Measurements from ENCODE around the gene GCAT.

Gene GCAT

GRCh38 chr22:37823134-37823985, 15.6 kb downstream of the GCAT start, which contains the start of gene GALR3:
GALR3 (plus strand) TSS chr22:37823382; CDS start chr22:37823407, 25 bp downstream.
- Histone ChIP-seq H3K79me2 (ENCODE audit: control insufficient read depth, insufficient read depth, low read length, poor library complexity) (no peaks in the 10 kb centered on the region), H2BK5ac (ENCODE audit: low read depth, low read length, poor library complexity) (no peak within 1 kb of the TSS), H3K36me3 (ENCODE audit: control insufficient read depth in 1 of 2, insufficient read depth in 2 of 2, low read length in 2 of 2) (no peaks in the 10 kb centered on the region), H2AFZ (ENCODE audit: insufficient read depth, low read length, poor library complexity) (no peak within 1 kb of the TSS), H3K27ac (ENCODE audit: low read depth, low read length) (no peak within 1 kb of the TSS), H4K12ac (ENCODE audit: low read depth, low read length) (no peak within 1 kb of the TSS), H2BK12ac (ENCODE audit: low read length) (no peak within 1 kb of the TSS), H3K23ac (ENCODE audit: low read length) (no peak within 1 kb of the TSS), H2AK5ac (ENCODE audit: low read length) (no peak within 1 kb of the TSS), H3K9me3 (ENCODE audit: insufficient read depth, low read depth, low read length) (peaks cover 9% of the 10 kb centered on the region), H4K91ac (ENCODE audit: low read depth, low read length) (no peak within 1 kb of the TSS), H4K8ac (ENCODE audit: low read depth, low read length) (no peak within 1 kb of the TSS), H3K4me3 (ENCODE audit: low read depth, low read length) (no peak within 1 kb of the TSS), H3K4me2 (ENCODE audit: low read length) (peak within 1 kb of the TSS; percentile 79), H3K9ac (ENCODE audit: low read length) (no peak within 1 kb of the TSS), H3K14ac (ENCODE audit: low read length) (no peak within 1 kb of the TSS), H3K4ac (ENCODE audit: low read depth, low read length) (no peak within 1 kb of the TSS), H3K4me1 (ENCODE audit: control insufficient read depth in 1 of 2, insufficient read depth in 2 of 2, low read length in 2 of 2) (peaks cover 16 to 18% of the 10 kb centered on the region in 2 experiments), H3K79me1 (ENCODE audit: low read length) (no peaks in the 10 kb centered on the region), H3K27me3 (ENCODE audit: insufficient read depth, low read length) (peaks cover 33% of the 10 kb centered on the region), H2BK120ac (ENCODE audit: insufficient read depth, low read length, poor library complexity) (no peak within 1 kb of the TSS), H3K18ac (ENCODE audit: low read length) (no peak within 1 kb of the TSS)
- no CpG with 5 or more reads among the region's 21 CpGs for WGBS (ENCODE audit: extremely low coverage, insufficient coverage, insufficient read length)
- no peak for DNase-seq

GRCh38 chr22:37824674-37825641, 17.2 kb downstream of the GCAT start:
- no peak overlapping the region for H2BK5ac ChIP-seq (ENCODE audit: low read depth, low read length, poor library complexity)
- H3K27me3 ChIP-seq (ENCODE audit: insufficient read depth, low read length), result peaks cover 24% of the 10 kb centered on the region
- no peak overlapping the region for H4K8ac ChIP-seq (ENCODE audit: low read depth, low read length)
- H4K91ac ChIP-seq (ENCODE audit: low read depth, low read length), result no peak overlapping the region
- H3K18ac ChIP-seq (ENCODE audit: low read length), result no peak overlapping the region
- peak overlapping the region; percentile 79 for H3K4me2 ChIP-seq (ENCODE audit: low read length)
- H2AFZ ChIP-seq (ENCODE audit: insufficient read depth, low read length, poor library complexity), result peak overlapping the region; percentile 38
- no peak overlapping the region for H2AK5ac ChIP-seq (ENCODE audit: low read length)
- H3K9me3 ChIP-seq (ENCODE audit: insufficient read depth, low read depth, low read length), result peaks cover 6% of the 10 kb centered on the region
- no peak overlapping the region for H3K4ac ChIP-seq (ENCODE audit: low read depth, low read length)
- no peak overlapping the region for H3K23ac ChIP-seq (ENCODE audit: low read length)
- H3K79me2 ChIP-seq (ENCODE audit: control insufficient read depth, insufficient read depth, low read length, poor library complexity), result no peaks in the 10 kb centered on the region
- H3K4me3 ChIP-seq (ENCODE audit: low read depth, low read length), result peak overlapping the region; percentile 60
- H3K4me1 ChIP-seq (ENCODE audit: control insufficient read depth in 1 of 2, insufficient read depth in 2 of 2, low read length in 2 of 2), result peaks cover 9 to 10% of the 10 kb centered on the region in 2 experiments
- H2BK120ac ChIP-seq (ENCODE audit: insufficient read depth, low read length, poor library complexity), result no peak overlapping the region
- no peak overlapping the region for H3K27ac ChIP-seq (ENCODE audit: low read depth, low read length)
- peaks cover 7 to 9% of the 10 kb centered on the region in 2 experiments for H3K36me3 ChIP-seq (ENCODE audit: control insufficient read depth in 1 of 2, insufficient read depth in 2 of 2, low read length in 2 of 2)
- H4K12ac ChIP-seq (ENCODE audit: low read depth, low read length), result no peak overlapping the region
- WGBS (ENCODE audit: extremely low coverage, insufficient coverage, insufficient read length), result no CpG with 5 or more reads among the region's 135 CpGs
- H2BK12ac ChIP-seq (ENCODE audit: low read length), result no peak overlapping the region
- peak overlapping the region; percentile 13 for H3K9ac ChIP-seq (ENCODE audit: low read length)
- H3K14ac ChIP-seq (ENCODE audit: low read length), result no peak overlapping the region
- H3K79me1 ChIP-seq (ENCODE audit: low read length), result no peaks in the 10 kb centered on the region
- DNase-seq, result peak in 1 of 2 donors; percentile 39

- Histone ChIP-seq H4K91ac (ENCODE audit: low read depth, low read length) (no peak overlapping the region), H3K9me3 (ENCODE audit: insufficient read depth, low read depth, low read length) (peaks cover 6% of the 10 kb centered on the region), H4K8ac (ENCODE audit: low read depth, low read length) (no peak overlapping the region), H2BK12ac (ENCODE audit: low read length) (no peak overlapping the region), H3K4ac (ENCODE audit: low read depth, low read length) (no peak overlapping the region), H3K36me3 (ENCODE audit: control insufficient read depth in 1 of 2, insufficient read depth in 2 of 2, low read length in 2 of 2) (peaks cover 25 to 28% of the 10 kb centered on the region in 2 experiments), H2BK120ac (ENCODE audit: insufficient read depth, low read length, poor library complexity) (no peak overlapping the region), H4K12ac (ENCODE audit: low read depth, low read length) (no peak overlapping the region), H3K18ac (ENCODE audit: low read length) (no peak overlapping the region), H2AK5ac (ENCODE audit: low read length) (no peak overlapping the region), H3K27me3 (ENCODE audit: insufficient read depth, low read length) (peaks cover 24% of the 10 kb centered on the region), H3K79me1 (ENCODE audit: low read length) (no peaks in the 10 kb centered on the region), H2BK5ac (ENCODE audit: low read depth, low read length, poor library complexity) (no peak overlapping the region), H3K4me1 (ENCODE audit: control insufficient read depth in 1 of 2, insufficient read depth in 2 of 2, low read length in 2 of 2) (peaks cover 8 to 9% of the 10 kb centered on the region in 2 experiments), H3K9ac (ENCODE audit: low read length) (no peak overlapping the region), H3K14ac (ENCODE audit: low read length) (no peak overlapping the region), H3K4me2 (ENCODE audit: low read length) (no peak overlapping the region), H3K27ac (ENCODE audit: low read depth, low read length) (no peak overlapping the region), H3K79me2 (ENCODE audit: control insufficient read depth, insufficient read depth, low read length, poor library complexity) (no peaks in the 10 kb centered on the region), H2AFZ (ENCODE audit: insufficient read depth, low read length, poor library complexity) (no peak overlapping the region), H3K23ac (ENCODE audit: low read length) (no peak overlapping the region), H3K4me3 (ENCODE audit: low read depth, low read length) (no peak overlapping the region)
- DNase-seq, result no peak
- WGBS (ENCODE audit: extremely low coverage, insufficient coverage, insufficient read length), result no CpG with 5 or more reads among the region's 9 CpGs
Observed at GRCh38 chr22:37827056-37827455, 19.3 kb downstream of the GCAT start.

- Histone ChIP-seq H2AFZ (ENCODE audit: insufficient read depth, low read length, poor library complexity) (no peak overlapping the region), H4K91ac (ENCODE audit: low read depth, low read length) (no peak overlapping the region), H3K4me1 (ENCODE audit: control insufficient read depth in 1 of 2, insufficient read depth in 2 of 2, low read length in 2 of 2) (no peaks in the 10 kb centered on the region), H4K12ac (ENCODE audit: low read depth, low read length) (no peak overlapping the region), H2AK5ac (ENCODE audit: low read length) (no peak overlapping the region), H3K9me3 (ENCODE audit: insufficient read depth, low read depth, low read length) (peaks cover 5% of the 10 kb centered on the region), H2BK120ac (ENCODE audit: insufficient read depth, low read length, poor library complexity) (no peak overlapping the region), H2BK5ac (ENCODE audit: low read depth, low read length, poor library complexity) (no peak overlapping the region), H3K9ac (ENCODE audit: low read length) (no peak overlapping the region), H3K4ac (ENCODE audit: low read depth, low read length) (no peak overlapping the region), H3K4me3 (ENCODE audit: low read depth, low read length) (no peak overlapping the region), H3K18ac (ENCODE audit: low read length) (no peak overlapping the region), H3K4me2 (ENCODE audit: low read length) (no peak overlapping the region), H3K27me3 (ENCODE audit: insufficient read depth, low read length) (peaks cover 5% of the 10 kb centered on the region), H2BK12ac (ENCODE audit: low read length) (no peak overlapping the region), H4K8ac (ENCODE audit: low read depth, low read length) (no peak overlapping the region), H3K23ac (ENCODE audit: low read length) (no peak overlapping the region), H3K36me3 (ENCODE audit: control insufficient read depth in 1 of 2, insufficient read depth in 2 of 2, low read length in 2 of 2) (peaks cover 46 to 48% of the 10 kb centered on the region in 2 experiments), H3K27ac (ENCODE audit: low read depth, low read length) (no peak overlapping the region), H3K14ac (ENCODE audit: low read length) (no peak overlapping the region), H3K79me2 (ENCODE audit: control insufficient read depth, insufficient read depth, low read length, poor library complexity) (no peaks in the 10 kb centered on the region), H3K79me1 (ENCODE audit: low read length) (no peaks in the 10 kb centered on the region)
- WGBS (ENCODE audit: extremely low coverage, insufficient coverage, insufficient read length), result no CpG with 5 or more reads among the region's 14 CpGs
- DNase-seq, result no peak
Observed at GRCh38 chr22:37830093-37830842, 22.5 kb downstream of the GCAT start.

Data from trophoblast cell (in vitro differentiated cells and primary cell).